Measurements from ENCODE around the gene TPRX1. TPM values are rescaled to one million over a fixed set of nuclear protein-coding genes. Genes with fewer than 3 reads are reported as not detected.
A peak's percentile ranks its signal among the peaks of the same experiment; 100 is the strongest.
"Not testable (repeated sequence)": the region's sequence is repeated elsewhere in the genome, so short reads cannot be mapped to it uniquely, and the experiment has no call there.

Gene TPRX1
- total and polyA plus RNA-seq, 2 experiments from 2014 or later: not detected

GRCh38 chr19:47794526-47794925, 9.8 kb downstream of the TPRX1 start:
- Histone ChIP-seq H3K4me2 (ENCODE audit: unreplicated experiment) (no peak overlapping the region), H3K9me3 (ENCODE audit: low read depth) (no peaks in the 10 kb centered on the region), H3K79me2 (ENCODE audit: insufficient read depth) (no peaks in the 10 kb centered on the region), H3K36me3 (ENCODE audit: low read depth) (no peaks in the 10 kb centered on the region), H4K20me1 (ENCODE audit: insufficient read depth) (no peaks in the 10 kb centered on the region), H3F3A (ENCODE audit: insufficient read depth) (no peaks in the 10 kb centered on the region), H2AFZ (no peak overlapping the region), H3K4me1 (ENCODE audit: insufficient read depth) (no peaks in the 10 kb centered on the region), H3K27me3 (replicated peaks; ENCODE audit: insufficient read depth) (no peaks in the 10 kb centered on the region), H3K27ac (no peak overlapping the region), H3K9me2 (ENCODE audit: insufficient read depth) (no peaks in the 10 kb centered on the region), H3K4me3 (no peak overlapping the region), H3K9ac (no peak overlapping the region)
- DNase-seq: no peak
- WGBS, 2 experiments (ENCODE audit: low coverage in 1 of 2, low lambda C conversion rate in 2 of 2, missing lambda C conversion rate in 2 of 2): 77 to 85% methylated on average over 18 of the region's 18 CpGs
- no peak for TF ChIP-seq EZH2phosphoT487 (IDR thresholded peaks at IDR 0.05; ENCODE audit: insufficient read depth, low read depth)
- no peak for TF ChIP-seq EZH2 (IDR thresholded peaks at IDR 0.05; ENCODE audit: insufficient read depth, poor library complexity, severe bottlenecking)
- in situ Hi-C loops (cut with MboI): no loop called here

GRCh38 chr19:47792616-47793015, 11.7 kb downstream of the TPRX1 start:
- no peaks in the 10 kb centered on the region for H4K20me1 ChIP-seq (ENCODE audit: insufficient read depth)
- in situ Hi-C loops (cut with MboI): no loop called here
- no peak overlapping the region for H2AFZ ChIP-seq
- no peaks in the 10 kb centered on the region for H3K36me3 ChIP-seq (ENCODE audit: low read depth)
- H3K9me3 ChIP-seq (ENCODE audit: low read depth): no peaks in the 10 kb centered on the region
- H3K79me2 ChIP-seq (ENCODE audit: insufficient read depth): no peaks in the 10 kb centered on the region
- H3K9ac ChIP-seq: no peak overlapping the region
- no peak overlapping the region for H3K4me2 ChIP-seq (ENCODE audit: unreplicated experiment)
- TF ChIP-seq EZH2phosphoT487 (IDR thresholded peaks at IDR 0.05; ENCODE audit: insufficient read depth, low read depth): no peak
- TF ChIP-seq EZH2 (IDR thresholded peaks at IDR 0.05; ENCODE audit: insufficient read depth, poor library complexity, severe bottlenecking): no peak
- H3K27ac ChIP-seq: no peak overlapping the region
- DNase-seq: no peak
- H3K4me1 ChIP-seq (ENCODE audit: insufficient read depth): no peaks in the 10 kb centered on the region
- H3F3A ChIP-seq (ENCODE audit: insufficient read depth): 0 out of 2 replicates have a peak, but pooled peaks cover 3% of the 10 kb centered on the region
- H3K4me3 ChIP-seq: no peak overlapping the region
- no peaks in the 10 kb centered on the region for H3K9me2 ChIP-seq (ENCODE audit: insufficient read depth)
- 86 to 88% methylated on average over 1 of the region's 1 CpG for WGBS, 2 experiments (ENCODE audit: low coverage in 1 of 2, low lambda C conversion rate in 2 of 2, missing lambda C conversion rate in 2 of 2)
- H3K27me3 ChIP-seq (replicated peaks; ENCODE audit: insufficient read depth): no peaks in the 10 kb centered on the region

- Histone ChIP-seq H3K9me3 (ENCODE audit: low read depth) (no peaks in the 10 kb centered on the region), H4K20me1 (ENCODE audit: insufficient read depth) (no peaks in the 10 kb centered on the region), H3K9ac (no peak overlapping the region), H3F3A (ENCODE audit: insufficient read depth) (0 out of 2 replicates have a peak, but pooled peaks cover 3% of the 10 kb centered on the region), H3K4me3 (no peak overlapping the region), H2AFZ (no peak overlapping the region), H3K27ac (no peak overlapping the region), H3K36me3 (ENCODE audit: low read depth) (peaks cover 1% of the 10 kb centered on the region; the same call in 1 of the 2 replicates), H3K9me2 (ENCODE audit: insufficient read depth) (no peaks in the 10 kb centered on the region), H3K4me1 (ENCODE audit: insufficient read depth) (no peaks in the 10 kb centered on the region), H3K4me2 (ENCODE audit: unreplicated experiment) (no peak overlapping the region), H3K27me3 (replicated peaks; ENCODE audit: insufficient read depth) (no peaks in the 10 kb centered on the region), H3K79me2 (ENCODE audit: insufficient read depth) (no peaks in the 10 kb centered on the region)
- no peak for TF ChIP-seq EZH2 (IDR thresholded peaks at IDR 0.05; ENCODE audit: insufficient read depth, poor library complexity, severe bottlenecking)
- no peak for TF ChIP-seq EZH2phosphoT487 (IDR thresholded peaks at IDR 0.05; ENCODE audit: insufficient read depth, low read depth)
- WGBS, 2 experiments (ENCODE audit: low coverage in 1 of 2, low lambda C conversion rate in 2 of 2, missing lambda C conversion rate in 2 of 2): 5 to 13% methylated on average over 6 to 10 of the region's 10 CpGs
- in situ Hi-C loops (cut with MboI): no loop called here
- DNase-seq: peak; percentile 74
These were observed 13.9 kb downstream of the TPRX1 start for GRCh38 chr19:47790398-47790814.

- WGBS, 2 experiments (ENCODE audit: low coverage in 1 of 2, low lambda C conversion rate in 2 of 2, missing lambda C conversion rate in 2 of 2): 96 to 97% methylated on average over 13 of the region's 13 CpGs
- H3K79me2 ChIP-seq (ENCODE audit: insufficient read depth); H3F3A ChIP-seq (ENCODE audit: insufficient read depth); H3K4me3 ChIP-seq; H3K36me3 ChIP-seq (ENCODE audit: low read depth); H3K4me1 ChIP-seq (ENCODE audit: insufficient read depth); H3K27ac ChIP-seq; H2AFZ ChIP-seq; in situ Hi-C loops (cut with MboI); H3K4me2 ChIP-seq (ENCODE audit: unreplicated experiment); H4K20me1 ChIP-seq (ENCODE audit: insufficient read depth); H3K9me2 ChIP-seq (ENCODE audit: insufficient read depth); H3K27me3 ChIP-seq (replicated peaks; ENCODE audit: insufficient read depth); H3K9me3 ChIP-seq (ENCODE audit: low read depth); DNase-seq; H3K9ac ChIP-seq: not testable (repeated sequence)
These were observed 14.5 kb downstream of the TPRX1 start for GRCh38 chr19:47789811-47790210.

- H3K9ac ChIP-seq; H3K9me2 ChIP-seq (ENCODE audit: insufficient read depth); H3K4me1 ChIP-seq (ENCODE audit: insufficient read depth); H2AFZ ChIP-seq; H3K79me2 ChIP-seq (ENCODE audit: insufficient read depth); H3K4me3 ChIP-seq; H4K20me1 ChIP-seq (ENCODE audit: insufficient read depth); in situ Hi-C loops (cut with MboI); H3K27me3 ChIP-seq (replicated peaks; ENCODE audit: insufficient read depth); H3K27ac ChIP-seq; H3K4me2 ChIP-seq (ENCODE audit: unreplicated experiment); H3F3A ChIP-seq (ENCODE audit: insufficient read depth); H3K9me3 ChIP-seq (ENCODE audit: low read depth); DNase-seq: not testable (repeated sequence)
- 62 to 67% methylated on average over 10 of the region's 10 CpGs for WGBS, 2 experiments (ENCODE audit: low coverage in 1 of 2, low lambda C conversion rate in 2 of 2, missing lambda C conversion rate in 2 of 2)
- H3K36me3 ChIP-seq (ENCODE audit: low read depth): peaks cover 12% of the 10 kb centered on the region; the same call in 1 of the 2 replicates
These were observed 17.0 kb downstream of the TPRX1 start for GRCh38 chr19:47787307-47787706.
